Measurements from ENCODE around the gene FNDC3B. TPM values are rescaled to one million over a fixed set of nuclear protein-coding genes. Genes with fewer than 3 reads are reported as not detected.

The FNDC3B gene
- total RNA-seq, 4 donors from 2014 or later: 59.8 to 72.6 (median 65.6) TPM

DNA sequence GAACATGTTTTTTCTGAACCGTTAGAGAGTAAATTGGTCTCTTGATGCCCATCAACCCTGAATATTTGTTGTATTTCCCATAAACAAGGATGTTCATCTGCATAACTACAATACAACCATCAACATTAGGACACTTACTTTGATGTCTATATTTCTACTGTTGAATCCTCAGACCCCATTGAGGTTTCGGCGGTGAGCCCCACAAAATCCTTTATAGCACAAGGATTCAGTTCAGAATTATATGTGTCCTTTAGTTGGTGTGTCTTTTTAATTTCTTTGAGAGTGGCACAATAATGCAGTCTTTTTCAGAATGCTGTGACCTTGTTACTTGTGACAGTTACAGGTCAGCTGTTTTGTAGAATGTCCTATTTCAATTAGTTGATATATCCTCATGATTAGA is 158.0 kb downstream of the FNDC3B start:
- 93% methylated on average over 3 of the region's 3 CpGs for WGBS
- no peak overlapping the region for H3K4me3 ChIP-seq
- H3K36me3 ChIP-seq: no peaks in the 10 kb centered on the region
- intact Hi-C loops (cut with DNase I): no loop called here
- TF ChIP-seq POLR2A (IDR thresholded peaks at IDR 0.05; ENCODE audit: low read depth) (no peak), POLR2AphosphoS5 (IDR thresholded peaks at IDR 0.05) (no peak), EP300 (IDR thresholded peaks at IDR 0.05) (no peak)
- TF ChIP-seq, protein P1, sequence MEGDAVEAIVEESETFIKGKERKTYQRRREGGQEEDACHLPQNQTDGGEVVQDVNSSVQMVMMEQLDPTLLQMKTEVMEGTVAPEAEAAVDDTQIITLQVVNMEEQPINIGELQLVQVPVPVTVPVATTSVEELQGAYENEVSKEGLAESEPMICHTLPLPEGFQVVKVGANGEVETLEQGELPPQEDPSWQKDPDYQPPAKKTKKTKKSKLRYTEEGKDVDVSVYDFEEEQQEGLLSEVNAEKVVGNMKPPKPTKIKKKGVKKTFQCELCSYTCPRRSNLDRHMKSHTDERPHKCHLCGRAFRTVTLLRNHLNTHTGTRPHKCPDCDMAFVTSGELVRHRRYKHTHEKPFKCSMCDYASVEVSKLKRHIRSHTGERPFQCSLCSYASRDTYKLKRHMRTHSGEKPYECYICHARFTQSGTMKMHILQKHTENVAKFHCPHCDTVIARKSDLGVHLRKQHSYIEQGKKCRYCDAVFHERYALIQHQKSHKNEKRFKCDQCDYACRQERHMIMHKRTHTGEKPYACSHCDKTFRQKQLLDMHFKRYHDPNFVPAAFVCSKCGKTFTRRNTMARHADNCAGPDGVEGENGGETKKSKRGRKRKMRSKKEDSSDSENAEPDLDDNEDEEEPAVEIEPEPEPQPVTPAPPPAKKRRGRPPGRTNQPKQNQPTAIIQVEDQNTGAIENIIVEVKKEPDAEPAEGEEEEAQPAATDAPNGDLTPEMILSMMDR (IDR thresholded peaks at IDR 0.05): no peak
- no peak for DNase-seq (ENCODE audit: extremely low spot score)
- no peak overlapping the region for H3K27ac ChIP-seq (replicated peaks in 1 of 4)
- H3K27me3 ChIP-seq: no peaks in the 10 kb centered on the region
- H3K9me3 ChIP-seq: no peaks in the 10 kb centered on the region
- peaks cover 35 to 51% (median 40%) of the 10 kb centered on the region in 4 donors for H3K4me1 ChIP-seq

DNA sequence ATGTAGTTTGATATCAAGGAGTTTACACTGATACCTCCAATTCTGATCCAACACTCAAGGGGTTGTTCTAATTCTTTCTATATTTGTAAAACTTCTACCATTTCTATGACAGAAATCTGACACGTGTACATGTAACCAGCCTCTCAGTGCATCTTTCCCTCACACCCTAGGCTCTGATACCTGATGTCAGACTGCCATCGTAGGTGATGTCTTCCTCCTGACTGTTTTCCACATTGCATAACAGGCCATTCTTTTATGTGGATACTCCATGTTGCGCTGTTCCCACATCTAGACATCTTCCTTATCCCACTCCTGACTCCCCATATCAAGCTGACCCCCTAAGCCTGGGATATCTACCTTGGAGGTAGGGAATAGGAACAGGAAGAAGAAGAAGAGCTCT is 159.1 kb downstream of the FNDC3B start:
- Histone ChIP-seq H3K36me3 (no peaks in the 10 kb centered on the region), H3K4me1 (peaks cover 40 to 60% (median 49%) of the 10 kb centered on the region in 4 donors), H3K4me3 (no peak overlapping the region), H3K27me3 (no peaks in the 10 kb centered on the region), H3K9me3 (no peaks in the 10 kb centered on the region), H3K27ac (replicated peaks in 1 of 4) (no peak overlapping the region)
- TF ChIP-seq POLR2A (IDR thresholded peaks at IDR 0.05; ENCODE audit: low read depth) (no peak), EP300 (IDR thresholded peaks at IDR 0.05) (no peak)
- TF ChIP-seq, protein P1 (IDR thresholded peaks at IDR 0.05): no peak
- intact Hi-C loops (cut with DNase I): no loop called here
- DNase-seq (ENCODE audit: extremely low spot score): no peak
- 99% methylated on average over 3 of the region's 3 CpGs for WGBS

DNA sequence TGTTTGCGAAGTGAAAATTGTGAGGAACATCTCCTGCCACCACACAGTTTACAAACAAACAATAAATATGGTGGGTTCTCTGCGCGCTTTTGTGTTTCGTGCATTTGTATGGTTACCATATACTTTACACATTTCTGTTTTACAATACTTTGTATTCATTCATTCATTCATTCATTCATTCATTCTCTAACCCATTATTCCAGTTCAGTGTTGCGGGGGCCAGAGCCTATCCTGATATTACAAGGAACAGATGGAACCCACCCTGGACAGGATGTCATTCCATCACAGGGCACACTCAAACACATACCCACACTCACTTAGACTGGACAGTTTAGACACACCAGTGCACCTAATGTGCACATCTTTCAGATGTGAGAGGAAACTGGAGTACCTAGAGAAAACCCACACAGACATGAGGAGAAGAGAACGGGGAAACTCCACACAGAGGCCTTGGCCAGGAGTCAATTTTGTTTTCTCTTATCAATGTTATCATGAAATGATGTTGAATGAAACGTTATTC is 160.5 kb downstream of the FNDC3B start:
- WGBS: 91% methylated on average over 7 of the region's 7 CpGs
- no peak overlapping the region for H3K4me3 ChIP-seq
- no peaks in the 10 kb centered on the region for H3K36me3 ChIP-seq
- no peak overlapping the region for H3K27ac ChIP-seq (replicated peaks in 1 of 4)
- TF ChIP-seq POLR2A (IDR thresholded peaks at IDR 0.05; ENCODE audit: low read depth) (no peak), POLR2AphosphoS5 (IDR thresholded peaks at IDR 0.05) (no peak), EP300 (IDR thresholded peaks at IDR 0.05) (no peak)
- TF ChIP-seq, protein P1 (IDR thresholded peaks at IDR 0.05): no peak
- DNase-seq (ENCODE audit: extremely low spot score): no peak
- intact Hi-C loops (cut with DNase I): loop anchor here (5.0 to 10.0 kb wide), 2 partner anchors 68 to 155 kb away; no protein-coding TSS in a partner anchor
- no peaks in the 10 kb centered on the region for H3K9me3 ChIP-seq
- H3K27me3 ChIP-seq: no peaks in the 10 kb centered on the region
- H3K4me1 ChIP-seq: peaks cover 49 to 60% (median 57%) of the 10 kb centered on the region in 4 donors

DNA sequence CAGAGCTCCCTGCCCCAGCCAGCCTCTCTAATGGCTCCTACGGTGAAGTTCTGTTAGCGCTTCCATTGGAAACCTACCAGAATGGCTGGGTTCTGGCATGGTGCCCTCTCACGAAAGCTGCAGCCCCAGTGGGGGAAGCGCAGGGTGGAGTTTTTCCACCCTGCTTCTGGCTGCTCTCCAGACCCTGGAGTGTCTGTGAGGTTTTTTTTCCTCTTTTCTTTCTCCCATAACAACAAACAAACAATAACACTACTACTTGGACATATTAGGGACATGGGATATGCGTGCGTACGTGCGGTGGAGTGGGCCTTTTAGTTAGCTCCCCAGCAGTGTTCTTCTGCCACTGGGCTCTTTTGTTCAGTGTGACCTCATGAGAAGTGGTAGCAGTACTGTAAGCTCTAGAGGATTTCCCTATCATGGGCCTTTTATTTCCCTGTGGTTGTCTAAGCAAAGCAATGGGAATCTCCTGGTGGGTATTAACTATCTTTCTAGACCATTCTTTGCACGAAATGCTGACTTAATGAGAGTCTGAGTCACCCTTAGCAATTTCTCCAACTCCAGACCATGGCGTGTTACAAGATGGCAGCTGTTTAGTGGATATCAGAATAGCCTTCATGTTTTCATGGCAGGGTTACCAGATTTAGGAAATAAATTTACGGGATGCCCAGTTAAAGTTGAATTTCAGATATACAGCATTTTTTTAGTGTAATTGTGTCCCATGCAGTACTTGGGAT is 161.9 kb downstream of the FNDC3B start:
- H3K9me3 ChIP-seq: no peaks in the 10 kb centered on the region
- H3K27ac ChIP-seq (replicated peaks in 1 of 4): peak overlapping the region; percentile 67 to 81 (median 77)
- no peaks in the 10 kb centered on the region for H3K36me3 ChIP-seq
- peaks cover 48 to 56% (median 53%) of the 10 kb centered on the region in 4 donors for H3K4me1 ChIP-seq
- no peak for DNase-seq (ENCODE audit: extremely low spot score)
- WGBS: 18% methylated on average over 11 of the region's 11 CpGs
- H3K27me3 ChIP-seq: no peaks in the 10 kb centered on the region
- intact Hi-C loops (cut with DNase I): loop anchor here (5.0 to 10.0 kb wide), 2 partner anchors 69 to 157 kb away; no protein-coding TSS in a partner anchor
- TF ChIP-seq POLR2AphosphoS5 (IDR thresholded peaks at IDR 0.05) (peak; percentile 44 to 66), POLR2A (IDR thresholded peaks at IDR 0.05; ENCODE audit: low read depth) (no peak)
- peak overlapping the region in 1 of 4 donors; percentile 11 for H3K4me3 ChIP-seq

DNA sequence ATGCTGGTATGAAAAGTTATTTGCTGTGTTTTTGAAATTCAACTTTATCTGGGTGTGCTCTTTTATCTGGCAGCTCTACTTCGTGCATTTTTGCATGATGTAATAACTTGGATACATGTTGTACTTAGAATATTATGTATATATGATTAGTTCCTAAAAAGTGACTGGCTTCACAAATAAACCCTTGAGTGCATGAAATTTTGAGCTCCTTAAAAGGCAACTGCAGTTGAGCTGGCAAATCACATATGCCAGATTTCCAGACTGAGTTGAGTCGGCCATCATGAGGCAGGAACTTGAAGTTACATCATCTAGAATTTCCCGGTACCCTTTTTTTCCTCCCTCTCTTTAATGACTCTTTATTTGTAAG is 162.5 kb downstream of the FNDC3B start:
- Histone ChIP-seq H3K36me3 (no peaks in the 10 kb centered on the region), H3K27ac (replicated peaks in 1 of 4) (peak overlapping the region; percentile 67 to 81 (median 77)), H3K27me3 (no peaks in the 10 kb centered on the region), H3K4me1 (peaks cover 48 to 56% (median 53%) of the 10 kb centered on the region in 4 donors), H3K9me3 (no peaks in the 10 kb centered on the region), H3K4me3 (no peak overlapping the region)
- intact Hi-C loops (cut with DNase I): loop anchor here (5.0 to 10.0 kb wide), 2 partner anchors 70 to 157 kb away; no protein-coding TSS in a partner anchor
- TF ChIP-seq EP300 (IDR thresholded peaks at IDR 0.05) (no peak), POLR2A (IDR thresholded peaks at IDR 0.05; ENCODE audit: low read depth) (no peak), POLR2AphosphoS5 (IDR thresholded peaks at IDR 0.05) (peak; percentile 10 to 24)
- TF ChIP-seq, protein P1 (IDR thresholded peaks at IDR 0.05): peak in 2 of 3 experiments; percentile 6 to 23
- DNase-seq (ENCODE audit: extremely low spot score): no peak
- WGBS: 7% methylated on average over 3 of the region's 3 CpGs

Data from esophagus muscularis mucosa (tissue), 4 donors.